ENCODE data around the gene CLVS2.

DNA sequence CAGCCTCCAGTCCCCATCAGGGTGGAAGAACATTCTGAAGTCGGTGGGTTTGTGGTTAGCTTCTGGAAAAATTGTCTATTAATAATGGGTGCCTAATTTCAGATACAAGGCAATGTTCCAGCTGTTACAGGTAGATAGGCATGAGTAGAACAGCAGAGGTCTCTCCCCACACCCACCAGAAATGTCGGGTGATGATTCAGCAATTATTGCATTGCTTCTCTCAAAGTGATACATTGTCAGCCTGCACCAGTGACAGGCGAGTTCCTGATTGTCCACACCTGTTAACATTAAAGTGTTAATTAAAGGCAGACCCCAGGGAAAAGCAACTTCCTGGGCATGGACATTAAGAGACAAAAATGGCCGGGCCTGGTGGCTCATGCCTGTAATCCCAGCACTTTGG, 18.9 kb upstream of the CLVS2 start:
- TF ChIP-seq, protein P1, sequence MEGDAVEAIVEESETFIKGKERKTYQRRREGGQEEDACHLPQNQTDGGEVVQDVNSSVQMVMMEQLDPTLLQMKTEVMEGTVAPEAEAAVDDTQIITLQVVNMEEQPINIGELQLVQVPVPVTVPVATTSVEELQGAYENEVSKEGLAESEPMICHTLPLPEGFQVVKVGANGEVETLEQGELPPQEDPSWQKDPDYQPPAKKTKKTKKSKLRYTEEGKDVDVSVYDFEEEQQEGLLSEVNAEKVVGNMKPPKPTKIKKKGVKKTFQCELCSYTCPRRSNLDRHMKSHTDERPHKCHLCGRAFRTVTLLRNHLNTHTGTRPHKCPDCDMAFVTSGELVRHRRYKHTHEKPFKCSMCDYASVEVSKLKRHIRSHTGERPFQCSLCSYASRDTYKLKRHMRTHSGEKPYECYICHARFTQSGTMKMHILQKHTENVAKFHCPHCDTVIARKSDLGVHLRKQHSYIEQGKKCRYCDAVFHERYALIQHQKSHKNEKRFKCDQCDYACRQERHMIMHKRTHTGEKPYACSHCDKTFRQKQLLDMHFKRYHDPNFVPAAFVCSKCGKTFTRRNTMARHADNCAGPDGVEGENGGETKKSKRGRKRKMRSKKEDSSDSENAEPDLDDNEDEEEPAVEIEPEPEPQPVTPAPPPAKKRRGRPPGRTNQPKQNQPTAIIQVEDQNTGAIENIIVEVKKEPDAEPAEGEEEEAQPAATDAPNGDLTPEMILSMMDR (conservative IDR thresholded peaks at IDR 0.05 in 1 of 2, IDR thresholded peaks at IDR 0.05 in 1 of 2; ENCODE audit: low read depth in 1 of 2, low read length in 2 of 2) = no peak
- TF ChIP-seq EZH2 (IDR thresholded peaks at IDR 0.05; ENCODE audit: low read length, missing control alignments) = no peak
